ENCODE data around the gene MACROH2A2. TPM values are rescaled to one million over a fixed set of nuclear protein-coding genes. Genes with fewer than 3 reads are reported as not detected.

Gene MACROH2A2
- total and polyA plus RNA-seq, 10 of the 15 experiments (the other 5 are each of a cell fraction or from before 2014, with no cell fraction given) = 0.14 to 0.24 TPM; not detected in 8

GRCh38 chr10:70119197-70119596, 66.6 kb downstream of the MACROH2A2 start:
- WGBS (ENCODE audit: insufficient coverage, insufficient replicate concordance, low lambda C conversion rate, missing lambda C conversion rate) = 93% methylated on average over 7 of the region's 7 CpGs
- no peaks in the 10 kb centered on the region for H3K79me2 ChIP-seq (ENCODE audit: control insufficient read depth, insufficient read depth, low read length)
- ChIA-PET POLR2A (interaction anchor here (2.3 kb wide), 1 partner anchor 27 kb away, joined by 8 read pairs; the partner anchor contains the start of gene TYSND1), CTCF (interaction anchor here (0.7 to 8.4 kb wide), 9 partner anchors 10 to 246 kb away, joined by 3 to 173 read pairs (median 6); partner anchors contain the start of gene TYSND1), RAD21 (ENCODE audit: unreplicated experiment) (interaction anchor here (5.1 kb wide), 1 partner anchor 27 kb away, joined by 46 read pairs; the partner anchor contains the start of gene TYSND1), SMC1A (ENCODE audit: uncharacterized antibody, unreplicated experiment) (interaction anchor here (0.7 to 4.9 kb wide), 7 partner anchors 9 to 1306 kb away, joined by 3 to 42 read pairs (median 3); partner anchors contain the start of gene TYSND1)
- H3K4me3 ChIP-seq = no peak overlapping the region
- ATAC-seq = no peak
- no peak overlapping the region for H3K27ac ChIP-seq (ENCODE audit: control insufficient read depth, insufficient read depth)
- H3K36me3 ChIP-seq (ENCODE audit: control insufficient read depth in 2 of 2, insufficient read depth in 2 of 2, low read length in 1 of 2) = peaks cover 17 to 21% of the 10 kb centered on the region in 2 experiments; a peak in 3 of 4 replicates
- no peak for FAIRE-seq
- no peaks in the 10 kb centered on the region for H3K9me3 ChIP-seq (replicated peaks; ENCODE audit: control insufficient read depth, insufficient read depth, low read length)
- in situ Hi-C loops (cut with MboI) = no loop called here
- no peak for DNase-seq (ENCODE audit: low read depth, low spot score)
- no peak overlapping the region for H3K4me2 ChIP-seq (ENCODE audit: control insufficient read depth, insufficient read depth)
- H3K27me3 ChIP-seq (replicated peaks in 1 of 2; ENCODE audit: control insufficient read depth in 2 of 2, insufficient read depth in 2 of 2, low read length in 1 of 2) = no peaks in the 10 kb centered on the region
- H3K9ac ChIP-seq (ENCODE audit: control insufficient read depth, insufficient read depth, low read length) = no peak overlapping the region
- BruUV-seq (replicated peaks) = no TSS peak
- H3K4me1 ChIP-seq (ENCODE audit: control insufficient read depth, insufficient read depth, low read length) = no peaks in the 10 kb centered on the region
- H2AFZ ChIP-seq (ENCODE audit: control insufficient read depth, low read depth, low read length) = no peak overlapping the region
- intact Hi-C loops (cut with micrococcal nuclease; ENCODE audit: unreplicated experiment) = no loop called here
- no peaks in the 10 kb centered on the region for H4K20me1 ChIP-seq (ENCODE audit: control insufficient read depth, insufficient read depth)
- TF ChIP-seq EZH2 (IDR thresholded peaks at IDR 0.05; ENCODE audit: borderline replicate concordance, control insufficient read depth, low read depth, low read length) (no peak), ZNF207 (IDR thresholded peaks at IDR 0.05; ENCODE audit: borderline replicate concordance) (no peak), WRNIP1 (IDR thresholded peaks at IDR 0.05; ENCODE audit: borderline replicate concordance, low read depth, low read length) (no peak)

GRCh38 chr10:70119623-70120022, 67.0 kb downstream of the MACROH2A2 start:
- CTCF ChIA-PET = interaction anchor here (0.7 to 8.4 kb wide), 5 partner anchors 11 to 243 kb away, joined by 3 to 173 read pairs (median 5); partner anchors contain the start of gene TYSND1
- Histone ChIP-seq H3K4me2 (ENCODE audit: control insufficient read depth, insufficient read depth) (no peak overlapping the region), H3K27me3 (replicated peaks in 1 of 2; ENCODE audit: control insufficient read depth in 2 of 2, insufficient read depth in 2 of 2, low read length in 1 of 2) (no peaks in the 10 kb centered on the region), H2AFZ (ENCODE audit: control insufficient read depth, low read depth, low read length) (no peak overlapping the region), H3K27ac (ENCODE audit: control insufficient read depth, insufficient read depth) (no peak overlapping the region), H3K79me2 (ENCODE audit: control insufficient read depth, insufficient read depth, low read length) (no peaks in the 10 kb centered on the region), H3K36me3 (ENCODE audit: control insufficient read depth in 2 of 2, insufficient read depth in 2 of 2, low read length in 1 of 2) (peaks cover 17 to 21% of the 10 kb centered on the region in 2 experiments; a peak in 3 of 4 replicates), H3K4me3 (no peak overlapping the region), H3K9me3 (replicated peaks; ENCODE audit: control insufficient read depth, insufficient read depth, low read length) (no peaks in the 10 kb centered on the region), H4K20me1 (ENCODE audit: control insufficient read depth, insufficient read depth) (no peaks in the 10 kb centered on the region), H3K9ac (ENCODE audit: control insufficient read depth, insufficient read depth, low read length) (no peak overlapping the region), H3K4me1 (ENCODE audit: control insufficient read depth, insufficient read depth, low read length) (no peaks in the 10 kb centered on the region)
- WGBS (ENCODE audit: insufficient coverage, insufficient replicate concordance, low lambda C conversion rate, missing lambda C conversion rate) = 89% methylated on average over 8 of the region's 8 CpGs
- RAD21 ChIA-PET (ENCODE audit: unreplicated experiment) = interaction anchor here (5.1 kb wide), 1 partner anchor 27 kb away, joined by 46 read pairs; the partner anchor contains the start of gene TYSND1
- no TSS peak for BruUV-seq (replicated peaks)
- DNase-seq (ENCODE audit: low read depth, low spot score) (no peak), FAIRE-seq (no peak), ATAC-seq (no peak)
- SMC1A ChIA-PET (ENCODE audit: uncharacterized antibody, unreplicated experiment) = interaction anchor here (1.4 to 2.0 kb wide), 2 partner anchors 9 to 244 kb away, joined by 3 to 7 read pairs; no protein-coding TSS in a partner anchor
- POLR2A ChIA-PET = interaction anchor here (2.3 kb wide), 1 partner anchor 26 kb away, joined by 8 read pairs; the partner anchor contains the start of gene TYSND1
- in situ Hi-C loops (cut with MboI) (no loop called here), intact Hi-C loops (cut with micrococcal nuclease; ENCODE audit: unreplicated experiment) (no loop called here)
- TF ChIP-seq IRF3 (IDR thresholded peaks at IDR 0.05) (no peak), TCF7 (IDR thresholded peaks at IDR 0.05; ENCODE audit: borderline replicate concordance) (no peak), CTCF (IDR thresholded peaks at IDR 0.05 in 2 of 3, conservative IDR thresholded peaks at IDR 0.05 in 1 of 3; ENCODE audit: control insufficient read depth in 2 of 3, extremely low read depth in 1 of 3, insufficient read depth in 1 of 3, low read depth in 3 of 3, low read length in 3 of 3) (no peak), ATF2 (IDR thresholded peaks at IDR 0.05; ENCODE audit: low read length) (no peak), NRF1 (conservative IDR thresholded peaks at IDR 0.05; ENCODE audit: low read depth, low read length) (no peak), MTA2 (IDR thresholded peaks at IDR 0.05; ENCODE audit: low read depth) (no peak)

Measured in GM12878 (cell line).